Activated naive CD4-positive, alpha-beta T cell (primary cell): Measurements from ENCODE around the gene OSBPL3.
"Not testable (repeated sequence)": the region's sequence is repeated elsewhere in the genome, so short reads cannot be mapped to it uniquely, and the experiment has no call there.

Experiments
- DNase-seq, 4 experiments: peaks; one replicate each; lab custom pipeline; 2025; lab: John Stamatoyannopoulos, UW

The OSBPL3 gene

DNA sequence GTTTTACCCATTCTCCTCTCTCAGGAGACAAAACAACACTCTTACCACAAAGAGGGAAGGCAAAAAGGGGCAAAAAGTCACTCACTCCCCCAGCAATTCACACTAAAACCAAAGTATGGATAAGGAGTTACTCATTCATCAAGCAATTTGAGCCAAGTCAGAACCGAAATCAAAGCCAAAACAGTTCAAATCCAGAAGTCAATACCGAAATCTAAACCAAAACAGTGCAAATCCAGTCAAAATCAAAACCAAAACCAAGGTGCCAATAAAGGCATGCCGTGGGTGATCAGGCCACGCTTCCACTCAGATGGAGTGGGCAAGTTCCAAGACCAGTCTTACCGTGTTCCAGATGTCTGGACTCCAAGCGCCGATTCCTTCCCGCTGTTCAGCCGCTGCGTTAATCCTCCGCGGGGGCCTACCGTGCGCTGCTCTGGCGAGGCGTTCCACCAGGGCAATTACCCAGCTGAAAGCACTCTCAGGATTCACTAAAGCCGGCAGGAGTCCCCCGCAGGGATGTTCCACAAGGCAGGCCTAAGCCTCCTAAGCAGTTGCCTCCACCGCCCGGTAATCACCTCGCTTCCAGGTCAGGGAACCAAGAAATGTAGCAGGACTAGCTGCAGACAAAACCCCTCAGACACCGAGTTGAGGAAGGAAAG, 185.1 kb downstream of the OSBPL3 start:
- DNase-seq, result not testable (repeated sequence)

DNA sequence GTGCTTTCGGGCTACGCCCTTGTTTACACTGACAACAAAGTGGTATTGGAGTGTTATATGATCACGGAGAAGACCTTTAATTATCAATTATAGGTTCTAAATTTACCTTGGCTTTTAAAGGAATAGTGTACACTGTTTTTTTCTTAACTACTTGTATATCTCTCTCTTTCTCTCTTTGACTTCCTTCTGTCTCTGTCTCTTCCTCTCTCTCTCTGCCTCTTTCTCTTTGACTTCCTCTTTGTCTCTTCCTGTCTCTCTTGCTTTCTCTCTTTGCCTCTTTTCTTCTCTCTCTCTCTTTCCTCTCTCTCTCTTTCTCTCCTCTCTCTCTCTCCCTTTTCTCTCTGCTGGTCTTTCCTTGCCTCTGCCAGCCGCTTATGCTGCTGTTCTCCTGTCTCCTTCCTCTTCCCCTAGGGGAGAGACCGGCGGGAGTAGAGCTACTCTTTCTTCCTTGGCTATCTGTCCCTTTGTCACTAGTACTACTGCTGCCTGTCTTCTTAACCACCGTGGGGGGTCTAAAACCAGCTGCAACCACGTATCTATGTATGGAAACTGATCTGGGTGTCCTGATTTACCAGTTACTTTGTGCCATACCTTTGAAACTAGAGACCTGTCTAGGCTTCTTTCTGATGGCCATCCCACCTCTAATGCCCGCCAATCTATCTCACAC, 185.9 kb downstream of the OSBPL3 start:
- no peak for DNase-seq

DNA sequence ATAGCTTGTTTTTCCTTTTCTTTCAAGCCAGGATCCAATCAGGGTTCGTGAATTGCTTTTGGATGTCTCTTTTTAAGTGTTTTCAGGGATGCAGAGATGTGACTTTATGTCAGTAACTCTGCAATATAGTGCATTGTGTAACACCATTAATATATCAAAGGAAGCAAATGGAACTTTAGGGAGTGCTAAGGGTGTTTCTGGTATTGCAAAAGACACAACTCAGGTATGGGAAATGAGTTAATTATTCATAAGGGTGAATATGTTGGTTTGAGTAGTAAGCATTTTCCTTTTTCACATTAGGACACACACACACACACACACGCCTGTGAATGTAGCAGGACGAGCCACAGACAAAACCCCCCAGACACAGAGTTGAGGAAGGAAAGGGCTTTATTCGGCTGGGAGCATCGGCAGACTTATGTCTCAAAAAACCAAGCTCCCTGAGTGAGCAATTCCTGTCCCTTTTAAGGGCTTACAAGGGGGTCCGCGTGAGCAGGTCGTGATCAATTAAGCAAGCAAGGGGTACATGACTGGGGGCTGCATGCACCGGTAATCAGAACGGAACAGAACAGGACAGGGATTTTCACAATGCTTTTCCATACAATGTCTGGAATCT, 190.9 kb downstream of the OSBPL3 start:
- DNase-seq, result no peak

DNA sequence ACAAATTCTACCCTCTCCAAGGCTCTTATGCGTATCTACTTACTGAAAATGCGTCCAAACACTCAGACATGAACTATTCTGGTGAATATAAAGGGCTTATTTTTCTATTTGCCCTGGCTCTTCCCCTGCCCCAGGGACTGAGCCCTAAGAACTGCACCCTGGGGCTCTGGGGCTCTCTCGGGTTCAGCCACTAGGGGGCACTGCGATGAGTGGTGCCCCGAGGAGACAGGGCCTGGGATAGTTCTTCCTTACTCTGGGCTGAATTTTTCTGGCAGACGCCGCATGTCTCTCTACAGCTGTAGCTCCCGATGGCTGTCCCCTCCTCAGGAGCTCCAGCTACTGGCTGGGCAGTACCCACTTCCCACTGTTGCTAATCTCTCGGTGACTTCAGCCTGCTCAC, 191.9 kb downstream of the OSBPL3 start:
- DNase-seq, result no peak

DNA sequence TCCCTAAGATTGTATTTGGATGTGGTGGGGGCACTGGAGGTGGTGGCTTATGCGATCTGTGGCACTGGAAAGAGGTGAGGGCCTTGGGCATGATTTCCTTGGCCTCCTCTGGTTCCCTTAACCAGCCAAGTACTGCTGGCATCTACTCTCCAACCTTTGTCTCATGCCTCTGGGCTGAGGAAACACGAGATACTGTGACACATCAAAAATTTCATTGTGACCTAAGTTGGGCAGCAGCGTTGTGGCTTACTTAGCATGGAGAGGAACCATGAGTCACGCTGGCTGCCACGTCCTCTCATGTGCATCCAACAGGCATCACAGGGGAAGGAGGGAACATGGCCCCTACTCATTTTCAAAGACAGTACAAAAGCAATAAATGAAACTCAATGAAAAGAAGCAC, 193.0 kb downstream of the OSBPL3 start:
- no peak for DNase-seq

DNA sequence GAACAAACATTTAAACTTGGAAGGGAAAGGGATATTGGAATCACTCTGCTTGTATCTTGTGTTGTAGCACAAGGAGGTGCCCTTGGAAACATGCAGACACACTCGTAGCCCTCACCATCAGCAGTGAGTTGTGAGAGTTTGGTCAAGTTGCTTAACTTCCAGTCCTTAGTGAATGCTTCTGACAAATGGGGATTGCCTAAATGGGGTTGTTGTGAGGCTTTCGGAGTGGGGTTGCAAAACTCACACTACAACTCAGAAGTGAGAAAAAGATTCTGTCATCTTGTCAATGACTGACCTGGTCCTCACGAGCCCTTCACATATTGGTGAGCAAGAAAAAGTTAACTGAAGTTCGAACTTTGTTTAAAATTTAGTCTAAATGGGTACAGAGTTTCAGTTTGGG, 193.7 kb downstream of the OSBPL3 start:
- no peak for DNase-seq

DNA sequence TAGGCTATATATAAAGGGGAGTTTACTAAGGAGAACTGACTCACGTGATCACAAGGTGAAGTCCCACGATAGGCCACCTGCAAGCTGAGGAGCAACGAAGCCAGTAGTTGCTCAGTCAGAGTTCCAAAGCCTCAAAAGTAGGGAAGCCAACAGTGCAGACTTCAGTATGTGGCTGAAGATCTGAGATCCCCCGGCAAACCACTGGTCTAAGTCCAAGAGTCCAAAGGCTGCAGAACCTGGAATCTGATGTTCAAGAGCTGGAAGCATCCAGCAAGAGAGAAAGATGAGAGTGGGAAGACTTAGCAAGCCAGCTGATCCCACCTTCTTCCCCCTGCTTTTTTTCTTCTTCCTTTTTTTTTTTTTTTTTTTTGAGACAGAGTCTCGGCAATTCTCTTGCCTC, 195.7 kb downstream of the OSBPL3 start:
- no peak for DNase-seq

DNA sequence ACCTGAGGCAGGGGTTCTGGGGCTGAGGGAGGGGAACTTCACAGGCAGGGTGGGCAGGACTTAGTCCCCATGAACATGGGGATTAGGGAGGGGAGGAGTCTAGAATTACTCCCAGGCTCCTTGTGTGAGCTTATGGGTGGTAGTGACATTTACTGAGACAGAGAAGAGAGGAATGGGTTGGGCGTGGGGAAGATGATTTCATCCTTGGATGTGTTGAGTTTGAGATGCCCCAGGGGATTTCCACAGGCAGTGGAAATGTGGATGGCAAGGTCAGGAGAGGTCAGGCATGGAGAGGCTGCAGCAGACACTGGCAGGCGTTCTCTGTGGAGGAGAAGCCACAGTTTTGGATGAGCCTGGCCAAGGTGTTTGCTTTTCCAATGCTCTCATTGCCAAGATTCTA, 196.3 kb downstream of the OSBPL3 start:
- no peak for DNase-seq

DNA sequence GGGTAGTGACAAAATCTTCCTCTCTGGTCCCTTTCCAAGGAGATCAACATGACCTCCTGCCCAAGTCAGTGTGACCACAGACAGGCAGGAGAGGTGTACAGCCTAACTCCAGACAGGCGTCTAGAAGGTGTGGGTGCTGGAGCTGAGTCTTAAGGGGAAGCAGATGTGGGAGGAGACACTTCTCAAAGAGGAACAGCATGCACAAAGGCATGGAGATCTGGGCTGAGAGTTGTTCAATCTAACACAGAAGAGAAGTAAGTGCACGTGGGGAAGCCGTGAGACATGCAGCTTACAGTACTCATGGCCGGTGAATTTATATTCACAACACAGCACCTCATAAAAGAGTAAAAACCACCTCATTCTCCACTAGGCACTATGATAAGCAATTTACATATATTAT, 198.9 kb downstream of the OSBPL3 start:
- no peak for DNase-seq

DNA sequence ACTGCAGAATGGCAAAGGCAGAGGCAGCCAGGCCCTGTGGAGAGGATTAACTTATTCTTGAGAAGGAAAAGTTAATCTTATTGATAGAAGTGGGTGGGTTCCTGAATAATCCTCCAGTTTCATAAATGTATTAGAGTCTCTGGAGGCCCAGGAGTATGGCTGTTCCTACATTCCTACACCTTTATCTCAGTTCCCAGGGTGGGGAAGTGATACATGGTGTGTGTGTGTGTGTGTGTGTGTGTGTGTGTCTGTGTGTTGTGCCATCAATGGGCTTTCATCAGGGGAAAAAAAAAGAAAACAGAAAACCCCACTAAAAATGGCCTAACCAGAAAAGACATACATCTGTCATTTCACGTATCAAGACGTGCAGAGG, 200.7 kb downstream of the OSBPL3 start:
- no peak for DNase-seq

DNA sequence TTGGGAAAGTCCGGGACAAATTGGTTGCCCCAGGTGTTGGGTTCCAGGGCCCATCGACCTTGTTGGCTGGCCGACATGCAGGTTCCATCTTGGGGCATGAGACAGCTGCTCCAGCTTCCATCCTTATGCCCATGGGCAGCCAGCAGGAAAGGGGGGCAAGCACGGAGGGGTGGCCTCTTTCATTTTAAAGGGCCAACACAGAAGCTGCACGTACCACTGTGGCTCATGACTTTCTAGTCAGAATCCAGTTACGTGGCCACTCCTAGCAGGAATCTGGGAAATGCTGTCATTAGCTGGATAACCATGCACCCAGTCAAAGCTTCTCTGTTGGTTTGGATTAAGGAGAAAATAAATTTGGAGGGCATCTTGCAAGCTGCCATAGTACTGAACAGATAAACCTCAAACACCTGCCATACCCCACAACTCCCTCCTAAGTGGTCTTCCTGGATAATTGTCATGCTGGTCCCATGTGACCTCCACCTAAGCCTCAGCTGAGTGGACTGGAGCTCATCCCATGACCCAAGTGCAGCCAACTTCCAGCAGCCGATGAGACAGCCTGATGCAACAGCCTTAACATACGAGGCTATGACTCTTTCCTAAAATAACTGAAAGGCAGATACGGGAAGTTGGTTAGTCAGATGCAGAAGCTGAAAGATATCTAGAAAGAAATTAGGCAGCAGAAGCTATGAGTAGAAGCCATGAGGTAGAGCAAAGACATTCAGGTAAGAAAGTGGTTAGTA, 201.3 kb downstream of the OSBPL3 start:
- DNase-seq, result no peak

DNA sequence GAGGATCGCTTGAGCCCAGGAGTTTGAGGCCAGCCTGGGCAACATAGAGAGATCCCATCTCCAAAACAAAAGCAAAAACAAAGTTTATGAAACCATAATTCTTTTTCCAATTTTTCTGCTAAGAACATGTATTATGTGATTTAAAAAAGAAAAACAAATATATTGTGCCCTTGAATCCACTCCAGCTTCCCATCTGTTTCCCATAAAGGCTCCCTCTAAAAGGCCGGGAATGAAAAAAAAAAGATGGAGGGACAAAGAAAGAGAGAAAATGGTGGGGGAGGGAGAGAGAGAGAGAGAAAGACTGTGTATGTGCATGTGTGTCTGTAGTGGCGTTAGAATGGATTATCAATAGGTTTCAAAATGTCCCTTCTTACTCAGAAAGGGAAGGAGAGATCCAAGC, 202.2 kb downstream of the OSBPL3 start:
- no peak for DNase-seq

DNA sequence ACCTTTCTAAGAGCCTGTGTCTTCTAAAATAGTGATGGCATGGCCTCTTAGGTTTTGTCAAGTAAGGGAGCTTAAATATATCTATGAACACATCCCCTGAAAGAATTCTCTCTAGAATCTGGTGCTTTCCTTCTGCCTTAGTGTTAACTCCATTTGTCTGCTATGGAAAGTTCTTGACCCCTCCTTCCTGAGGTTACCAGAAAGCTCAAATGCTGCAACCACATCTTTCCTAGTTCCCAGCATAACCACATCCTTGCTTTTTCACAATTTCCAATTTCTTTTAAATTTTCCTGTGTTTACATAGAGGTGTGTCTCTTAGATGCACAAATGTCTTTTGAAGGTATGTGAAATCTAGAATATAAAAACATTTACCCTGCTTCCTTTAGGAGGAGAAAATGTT, 206.3 kb downstream of the OSBPL3 start:
- DNase-seq, result no peak

DNA sequence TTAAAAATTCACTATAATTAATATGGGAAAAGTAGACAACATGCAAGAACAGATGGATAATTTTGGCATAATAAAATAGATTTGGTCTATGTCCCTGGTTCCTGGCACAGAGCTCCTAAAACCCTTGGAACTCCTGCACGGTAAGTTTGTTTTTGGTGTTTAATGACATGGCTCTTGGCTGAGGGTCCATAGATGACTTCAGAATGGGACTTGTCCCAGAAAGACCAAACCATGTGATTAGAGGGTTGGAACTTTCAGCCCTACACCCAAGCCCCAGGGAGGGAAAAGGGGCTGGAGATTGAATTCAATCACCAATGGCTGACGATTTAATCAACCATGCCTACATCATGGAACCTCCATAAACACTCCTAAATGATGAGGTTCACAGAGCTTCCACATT, 210.1 kb downstream of the OSBPL3 start:
- no peak for DNase-seq

DNA sequence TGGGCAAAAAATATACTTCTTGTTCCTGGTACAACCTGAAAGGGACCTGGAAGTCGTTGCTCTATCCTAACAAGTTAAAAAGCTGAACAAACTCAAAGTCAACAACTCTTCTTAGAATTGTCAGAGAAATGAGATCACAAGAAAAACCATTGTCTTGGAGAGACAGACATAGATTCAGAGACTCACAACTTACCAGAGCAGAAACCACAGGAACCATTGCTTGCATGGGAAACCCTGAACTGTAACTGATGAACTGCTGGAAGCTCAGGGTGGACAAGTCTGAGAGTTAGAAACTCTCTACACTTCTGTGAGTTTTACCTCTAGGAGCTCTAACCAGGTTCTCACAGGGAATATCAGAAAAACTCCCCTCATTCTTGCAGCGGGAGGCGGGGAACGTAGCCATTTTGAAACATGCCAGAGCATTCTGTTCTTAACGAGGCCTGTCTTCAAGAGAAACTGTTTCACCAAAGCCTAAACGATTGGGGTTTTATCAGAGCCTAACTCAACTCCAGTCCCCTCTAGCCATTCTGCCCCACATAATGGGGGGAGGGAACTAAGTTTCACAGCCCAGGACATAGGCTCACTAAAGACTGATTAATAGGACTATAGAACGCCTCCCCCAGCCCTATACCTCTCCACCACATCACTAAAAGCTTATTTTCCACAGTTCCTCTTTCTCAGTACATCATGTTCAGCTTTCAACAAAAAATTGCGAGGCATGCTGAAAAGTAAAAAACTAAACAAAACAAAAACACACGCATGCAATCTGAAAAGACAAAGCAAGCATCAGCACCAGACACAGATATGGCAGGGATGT, 210.8 kb downstream of the OSBPL3 start:
- no peak for DNase-seq

DNA sequence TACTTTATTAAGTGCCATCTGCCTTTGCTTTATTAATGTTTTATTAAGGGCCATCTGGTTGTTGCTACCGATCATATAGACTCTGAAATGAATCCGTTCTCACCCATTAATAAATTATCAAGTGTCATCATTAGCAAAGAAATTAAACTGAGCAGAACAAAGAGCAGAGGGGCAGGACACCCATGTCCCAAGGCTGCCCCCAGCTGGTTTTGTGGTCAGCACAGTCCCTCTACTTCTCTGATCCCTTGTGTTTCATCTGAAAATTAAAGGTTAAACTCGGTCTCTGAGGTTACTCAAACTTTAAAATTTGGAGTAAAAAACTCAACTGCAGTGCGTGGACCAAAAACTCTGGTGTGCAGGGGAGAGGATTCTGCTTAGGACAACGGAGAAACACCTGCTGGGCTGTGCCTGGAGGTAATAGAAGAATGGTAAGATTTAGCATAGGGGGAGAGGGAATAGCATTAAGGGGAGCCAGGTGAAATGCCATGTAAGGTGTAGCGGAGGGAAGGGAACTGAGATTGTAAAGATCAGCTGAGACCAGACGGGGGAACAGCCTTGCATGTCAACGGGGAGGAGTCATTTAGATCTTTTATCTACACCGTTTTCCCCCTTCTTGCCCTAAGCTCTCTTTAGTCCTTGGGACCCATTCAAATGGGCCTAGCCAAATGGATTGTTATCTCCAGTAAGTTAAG, 212.0 kb downstream of the OSBPL3 start:
- no peak for DNase-seq

DNA sequence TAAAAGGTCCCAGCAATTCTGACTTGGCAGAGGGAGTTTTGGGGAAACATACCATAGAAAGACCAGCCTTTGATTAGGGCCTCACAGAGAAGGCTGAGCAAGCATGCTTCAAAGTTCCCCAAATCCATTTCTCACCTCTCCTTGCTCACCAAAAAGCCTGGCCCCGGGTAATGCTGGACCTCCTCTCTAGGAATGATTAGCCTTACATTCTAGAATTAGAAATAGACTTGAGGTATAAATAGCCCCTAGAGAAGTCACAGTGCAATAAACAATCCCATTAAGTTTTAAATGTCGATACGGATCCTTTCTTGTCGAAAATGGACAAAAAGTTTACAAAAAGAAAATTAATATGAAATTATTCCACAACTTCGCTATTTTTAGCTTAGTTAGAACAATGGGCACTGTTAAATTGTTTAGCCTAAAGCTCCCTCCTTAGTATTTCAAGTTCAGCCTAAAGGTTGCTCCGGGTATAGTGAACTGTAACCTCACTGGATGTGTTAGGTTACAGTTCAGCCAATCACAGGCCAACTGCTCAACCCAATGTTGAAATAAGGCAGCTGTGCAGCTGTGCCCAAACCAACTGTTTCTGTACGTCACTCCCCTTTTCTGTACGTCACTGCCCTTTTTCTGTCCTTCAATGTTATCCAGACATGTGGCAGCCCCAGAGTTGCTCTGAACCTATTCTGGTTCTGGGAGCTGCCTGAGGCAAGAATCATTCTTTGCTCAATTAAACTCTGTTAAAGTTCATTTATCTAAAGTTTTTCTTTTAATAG, 214.8 kb downstream of the OSBPL3 start:
- no peak for DNase-seq

DNA sequence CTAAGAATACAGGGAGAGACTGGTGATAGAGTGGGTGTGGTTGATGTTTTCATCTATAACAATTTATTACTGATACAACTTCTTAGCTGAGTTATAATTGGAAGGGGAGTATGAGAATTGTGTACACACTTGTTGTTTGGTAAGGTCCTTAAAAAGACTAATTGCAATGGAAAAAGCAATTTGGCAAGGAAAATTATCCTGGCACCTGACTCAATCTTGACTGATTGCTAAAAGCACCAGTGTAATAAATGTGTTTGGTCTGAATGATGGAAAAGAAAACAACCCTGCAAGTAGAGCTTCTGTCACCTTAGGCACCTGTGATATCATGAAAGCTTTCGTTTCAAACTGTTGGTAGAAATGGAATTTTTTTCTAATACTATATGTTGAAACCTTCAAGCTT, 216.0 kb downstream of the OSBPL3 start:
- no peak for DNase-seq

DNA sequence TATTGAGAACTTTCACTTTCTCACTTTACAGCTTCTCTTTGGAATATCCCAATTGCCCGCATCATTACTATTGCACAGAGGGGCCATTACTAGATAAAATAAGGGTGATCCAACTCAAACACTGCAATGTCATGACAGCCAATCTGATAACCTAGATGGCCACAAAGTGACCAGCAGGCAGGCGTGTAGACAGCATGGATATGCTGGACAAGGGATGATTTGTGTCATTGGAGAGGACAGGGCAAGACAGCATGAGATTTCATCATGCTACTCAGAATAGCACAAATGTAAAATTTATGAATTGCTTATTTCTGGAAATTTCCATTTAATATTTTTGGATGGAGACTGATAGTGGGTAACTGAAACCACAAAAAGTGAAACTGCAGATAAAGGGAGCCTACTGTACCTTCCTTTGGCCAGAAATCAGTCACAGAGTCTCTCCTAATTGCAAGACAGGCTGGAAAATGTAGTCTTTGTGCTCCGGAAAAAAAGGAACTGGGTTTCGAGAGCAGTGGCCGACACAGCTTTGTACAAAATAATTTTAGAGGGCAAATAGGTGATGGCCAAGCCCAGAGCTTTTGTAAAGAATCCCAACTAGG, 216.6 kb downstream of the OSBPL3 start:
- DNase-seq, result no peak

DNA sequence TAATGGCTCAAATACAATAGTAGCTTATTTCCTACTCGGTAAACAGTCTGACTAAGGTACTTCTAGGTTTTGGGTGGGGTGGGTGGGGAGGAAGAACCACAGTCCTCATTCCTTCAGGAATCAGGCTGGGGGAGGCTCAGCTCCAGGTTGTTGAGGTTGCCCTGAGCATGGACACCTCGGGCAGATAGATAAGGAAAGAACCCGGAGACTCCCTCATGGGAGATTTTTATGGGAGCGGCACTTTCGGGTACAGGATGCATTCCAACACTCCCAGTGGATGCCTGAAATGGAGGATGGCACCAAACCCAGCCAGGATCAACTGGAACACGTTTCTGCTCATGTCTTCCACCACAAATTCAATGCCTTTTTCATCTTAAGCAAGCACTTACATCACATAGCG, 217.2 kb downstream of the OSBPL3 start:
- DNase-seq, result no peak
